GM18868 (cell line): Measurements from ENCODE around the gene SLC40A1.

Source experiments
- ATAC-seq: cut with Tn5 transposase; IDR thresholded peaks from one replicate; pipeline ENCODE4 v1.9.1; 2021; ENCODE audit warnings: mild to moderate bottlenecking, moderate library complexity; ENCODE audit not compliant: unreplicated experiment

The SLC40A1 gene

DNA sequence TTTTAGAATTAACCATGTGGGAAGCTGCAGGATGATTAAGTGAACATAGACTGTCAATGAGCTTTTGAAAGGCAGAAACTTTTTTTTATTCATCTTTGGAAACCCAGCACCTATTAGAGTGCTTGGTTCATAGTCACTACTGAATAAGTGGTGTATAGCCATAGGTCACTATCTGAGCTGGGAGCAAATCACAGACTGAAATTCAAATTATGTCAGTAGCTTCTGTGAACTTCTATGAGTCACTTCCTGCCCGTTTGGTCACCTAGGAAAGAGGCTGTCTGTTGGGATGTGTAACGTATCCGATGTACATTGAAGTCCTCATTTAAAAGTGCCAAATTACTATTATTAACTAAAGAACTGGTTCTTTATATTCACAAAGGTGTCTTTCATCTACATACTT lies 20.5 kb upstream of the SLC40A1 start:
- no peak for ATAC-seq

- no peak for ATAC-seq
These were observed 18.7 kb upstream of the SLC40A1 start for GRCh38 chr2:189599245-189599644.

DNA sequence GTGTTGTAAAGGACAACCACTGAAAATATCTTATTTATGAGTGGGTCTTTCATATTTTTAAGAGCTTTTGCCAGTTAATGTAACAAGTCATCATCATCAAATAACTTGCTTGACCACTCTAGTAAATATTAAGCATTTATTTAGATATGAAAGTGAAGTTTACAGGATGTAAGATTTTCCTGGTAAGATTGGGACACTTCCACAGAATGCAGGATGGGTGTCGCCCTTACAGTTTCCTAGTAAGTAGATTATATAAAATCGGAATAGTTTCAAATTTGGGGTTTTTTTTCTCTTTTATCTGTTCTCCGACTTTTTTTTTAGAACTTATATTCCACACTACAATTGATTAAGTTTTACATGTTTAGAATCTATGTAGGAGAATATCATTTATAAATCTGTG lies 14.8 kb upstream of the SLC40A1 start:
- no peak for ATAC-seq

GRCh38 chr2:189594305-189594704 lies 13.7 kb upstream of the SLC40A1 start:
- ATAC-seq = no peak

DNA sequence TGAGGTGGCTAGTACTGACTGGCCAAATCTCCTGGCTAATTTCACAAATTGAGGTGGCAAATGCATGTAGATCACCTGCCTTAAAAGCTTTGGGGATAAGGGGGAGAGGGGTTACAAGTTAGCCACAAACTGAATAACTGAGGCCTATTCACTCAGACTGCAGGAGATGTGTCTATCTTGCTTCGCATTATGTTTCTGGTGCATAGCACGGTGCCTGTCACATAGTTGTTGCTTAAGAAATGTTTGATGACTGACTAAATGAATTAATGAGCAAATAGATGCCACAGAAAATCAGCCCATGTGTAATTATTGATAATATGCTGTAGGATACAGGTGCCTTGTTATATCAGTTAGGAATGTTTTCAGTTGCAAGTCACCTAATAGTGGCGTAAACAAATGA lies 12.5 kb upstream of the SLC40A1 start:
- no peak for ATAC-seq

GRCh38 chr2:189592353-189592984 lies 11.9 kb upstream of the SLC40A1 start:
- ATAC-seq = no peak

DNA sequence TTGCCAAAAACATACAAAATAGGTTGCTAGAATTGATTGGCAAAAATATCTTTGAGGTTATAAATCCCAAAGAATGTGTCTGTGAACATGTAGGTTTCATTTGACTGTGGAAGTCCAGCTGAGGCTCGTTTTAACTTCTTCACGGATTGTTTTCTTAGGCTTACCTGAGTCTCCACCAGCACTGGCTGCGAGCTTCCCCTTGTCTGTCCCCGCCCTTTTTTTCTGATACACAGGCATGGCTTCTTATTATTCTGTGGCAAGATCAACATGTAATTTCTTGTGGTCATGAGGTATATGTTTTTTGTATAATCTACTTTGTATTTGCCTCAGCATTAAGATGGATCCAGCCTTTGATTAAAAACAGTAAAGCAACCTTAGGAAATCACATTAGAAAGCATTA lies 7.2 kb upstream of the SLC40A1 start:
- no peak for ATAC-seq

DNA sequence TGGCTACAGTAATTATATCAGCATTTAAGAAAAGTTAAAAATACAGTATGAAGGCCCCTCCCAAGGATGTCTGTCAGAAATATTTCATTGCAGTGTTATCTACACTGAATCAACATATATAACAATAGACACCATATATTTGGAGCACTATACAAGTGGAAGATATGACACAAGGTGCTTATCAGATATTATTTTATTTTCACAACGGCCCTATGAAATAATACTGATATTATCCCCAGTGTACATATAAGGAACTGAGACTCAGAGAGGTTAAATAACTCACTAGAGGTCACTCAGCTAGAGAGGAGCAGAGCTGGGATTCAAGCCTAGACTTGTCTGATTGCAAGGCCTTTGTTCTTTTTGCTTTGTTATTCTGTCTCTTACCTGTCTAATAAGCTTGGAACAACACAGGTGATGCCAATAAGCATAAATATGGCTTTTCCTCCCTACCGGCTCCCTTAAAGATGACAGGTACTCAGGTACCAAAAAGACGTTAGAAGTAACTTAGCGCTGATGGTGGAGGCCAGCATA lies 4.7 kb upstream of the SLC40A1 start:
- no peak for ATAC-seq

DNA sequence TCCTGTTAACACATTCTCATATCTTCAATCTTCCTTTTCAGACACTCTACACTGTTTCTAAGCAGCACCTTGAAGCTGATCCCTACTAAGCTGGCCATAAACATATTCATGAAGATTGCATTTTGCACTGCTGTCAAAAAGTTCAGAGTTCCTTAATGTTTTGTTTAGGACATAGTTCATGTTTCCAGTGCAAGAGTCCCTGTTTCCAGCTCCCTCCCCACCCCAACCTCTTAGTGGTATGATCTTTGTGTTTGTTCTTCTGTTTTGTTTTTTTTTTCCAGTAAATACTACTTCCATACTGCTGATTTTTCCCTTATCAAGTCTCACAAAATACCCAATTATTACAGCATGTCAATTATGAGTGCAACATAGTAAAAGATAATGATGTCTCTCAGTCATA lies 4.1 kb upstream of the SLC40A1 start:
- no peak for ATAC-seq

- ATAC-seq = no peak
These were observed 2.9 kb upstream of the SLC40A1 start for GRCh38 chr2:189583227-189584198.

- no peak for ATAC-seq
These were observed 2.2 kb upstream of the SLC40A1 start for GRCh38 chr2:189582809-189583192.

- ATAC-seq = no peak
These were observed 1.7 kb upstream of the SLC40A1 start for GRCh38 chr2:189582140-189582808.

DNA sequence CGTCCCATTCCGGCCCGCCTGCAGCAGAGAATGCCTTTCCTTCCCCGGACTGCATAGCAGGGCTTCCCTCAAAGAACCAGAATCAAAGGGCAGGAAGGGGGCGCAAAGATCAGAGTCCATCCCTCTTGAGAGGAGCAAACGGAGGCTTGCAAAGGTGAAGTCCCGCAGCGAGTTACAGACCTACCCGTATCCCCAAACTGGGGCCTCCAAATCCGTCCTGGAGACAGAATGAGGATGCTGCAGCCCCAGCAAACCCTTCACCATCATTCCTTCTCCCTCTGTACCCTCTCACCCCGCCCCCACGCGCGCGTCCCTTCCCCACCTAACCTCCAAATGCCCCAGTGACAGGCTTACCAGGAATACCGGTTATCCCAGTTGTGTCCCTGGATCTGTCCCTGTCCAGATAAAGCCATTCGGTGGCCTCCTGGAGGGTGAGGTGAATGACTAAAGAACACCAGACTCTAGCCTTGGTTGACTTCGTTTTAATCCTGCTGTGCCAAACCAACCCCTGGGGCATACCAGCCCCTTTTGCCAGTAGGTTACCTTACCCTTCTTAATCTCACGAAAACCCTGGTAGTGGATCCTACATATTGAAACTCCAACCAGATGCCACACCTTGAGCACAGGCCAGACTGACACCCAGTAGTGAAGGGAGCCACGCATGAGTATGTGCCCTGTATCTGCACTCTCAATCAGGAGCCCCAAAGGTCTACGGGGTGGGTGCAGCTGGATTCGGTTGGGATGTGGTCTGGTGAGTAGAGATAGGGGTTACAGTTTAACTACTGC lies 961 bp upstream of the SLC40A1 start:
- no peak for ATAC-seq

GRCh38 chr2:189580241-189580651 lies 340 bp downstream of the SLC40A1 start:
- ATAC-seq = peak; percentile 11

DNA sequence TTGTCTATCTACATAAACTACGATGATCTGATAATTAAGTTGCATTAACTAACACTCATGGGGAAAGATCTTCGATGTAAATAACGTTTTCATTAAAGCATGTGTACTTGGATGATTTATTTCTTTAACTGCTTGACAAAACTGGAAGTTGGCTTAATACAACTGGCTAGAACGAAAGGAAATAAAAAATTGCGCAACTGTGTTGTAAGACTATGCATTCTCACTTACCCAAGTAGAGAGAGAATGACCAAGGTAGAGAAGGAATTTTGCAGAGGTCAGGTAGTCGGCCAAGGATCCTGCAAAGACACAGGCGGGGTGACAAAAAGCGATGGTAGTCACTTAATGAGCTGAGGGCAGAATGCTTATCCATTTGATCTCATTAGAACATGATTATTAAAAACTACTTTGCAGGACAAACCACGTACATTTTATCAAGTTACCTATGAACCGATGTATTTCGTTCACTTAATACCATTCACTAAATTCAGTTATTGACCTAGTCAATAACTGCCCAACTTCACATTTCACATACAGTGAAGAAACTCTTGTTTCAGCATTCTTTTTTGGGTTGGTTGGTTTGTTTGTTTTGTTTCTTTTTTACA lies 900 bp downstream of the SLC40A1 start:
- ATAC-seq = no peak

GRCh38 chr2:189578272-189578950 lies 2.2 kb downstream of the SLC40A1 start:
- ATAC-seq = no peak

GRCh38 chr2:189577121-189577520 lies 3.5 kb downstream of the SLC40A1 start:
- no peak for ATAC-seq

- no peak for ATAC-seq
These were observed 4.2 kb downstream of the SLC40A1 start for GRCh38 chr2:189576396-189576795.

DNA sequence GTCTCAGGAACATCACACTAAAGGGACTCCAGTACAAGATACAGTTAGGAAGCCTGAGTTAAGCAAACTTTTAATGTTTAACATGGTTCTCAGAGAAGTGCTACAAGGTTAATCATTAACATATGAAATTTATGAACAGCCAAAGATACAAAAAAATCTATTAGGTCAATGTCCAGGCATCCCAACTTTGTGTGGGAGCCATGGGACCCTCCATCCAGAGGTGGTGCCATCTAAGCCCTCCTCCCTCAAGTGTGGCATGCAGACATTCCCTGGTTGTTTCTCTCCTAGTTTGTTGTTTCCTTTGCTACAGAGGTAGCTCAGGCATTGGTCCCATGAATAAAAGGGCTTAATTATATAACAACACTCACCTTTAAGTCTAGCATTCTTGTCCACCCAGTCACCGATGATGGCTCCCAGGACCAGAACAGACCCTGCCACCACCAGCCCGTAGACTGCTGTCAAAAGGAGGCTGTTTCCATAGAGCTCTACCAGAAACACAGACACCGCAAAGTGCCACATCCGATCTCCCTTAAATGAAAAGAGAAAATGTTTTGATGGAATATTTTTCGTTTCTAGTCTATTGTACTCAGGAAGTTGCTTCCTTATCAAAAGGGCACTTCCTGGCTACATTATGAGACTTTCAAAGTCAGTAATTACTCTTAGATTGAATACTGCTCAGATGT lies 5.7 kb downstream of the SLC40A1 start:
- ATAC-seq = no peak
